Measurements from ENCODE around the gene RBBP5. TPM values are rescaled to one million over a fixed set of nuclear protein-coding genes. Genes with fewer than 3 reads are reported as not detected.

The RBBP5 gene
- total RNA-seq, 1 experiment from 2014 or later: 17.3 TPM

GRCh38 chr1:205062895-205063294 is 58.9 kb downstream of the RBBP5 start:
- no peaks in the 10 kb centered on the region for H3K79me1 ChIP-seq (ENCODE audit: insufficient read depth, low read depth, low read length, poor library complexity, severe bottlenecking)
- no peak for DNase-seq
- no peak overlapping the region for H2AK5ac ChIP-seq (ENCODE audit: insufficient read length, low read length)
- no peaks in the 10 kb centered on the region for H3K79me2 ChIP-seq (ENCODE audit: insufficient read depth, low read length)
- Mint-ChIP-seq H3K4me3 (no peak overlapping the region), H3K4me1 (peaks cover 4% of the 10 kb centered on the region in 2 experiments), H3K36me3 (ENCODE audit: insufficient read depth in 1 of 3, low read depth in 3 of 3) (no peaks in the 10 kb centered on the region), H3K27me3 (ENCODE audit: low read depth) (peaks cover 3% of the 10 kb centered on the region; the same call in 1 of the 2 replicates), H3K27ac (no peak overlapping the region), H3K9me3 (no peaks in the 10 kb centered on the region)
- H2BK20ac ChIP-seq (ENCODE audit: low read depth, low read length, poor library complexity, severe bottlenecking): no peak overlapping the region
- H4K5ac ChIP-seq (ENCODE audit: insufficient read length, low read depth, low read length): no peak overlapping the region
- no peak overlapping the region for H3T11ph ChIP-seq (ENCODE audit: low read length)
- no peak overlapping the region for H3K14ac ChIP-seq (ENCODE audit: insufficient read depth, low read length)
- H2BK15ac ChIP-seq (ENCODE audit: low read depth, low read length): no peak overlapping the region
- H3K27me3 ChIP-seq (ENCODE audit: insufficient read depth, low read length): no peaks in the 10 kb centered on the region
- H3K23me2 ChIP-seq (ENCODE audit: insufficient read length, low read depth, low read length, poor library complexity, severe bottlenecking): peaks cover 3% of the 10 kb centered on the region
- no peak overlapping the region for H3K9ac ChIP-seq (ENCODE audit: extremely low read depth, insufficient read length, low read length)
- H3K9me3 ChIP-seq (ENCODE audit: control insufficient read depth, low read depth, low read length): no peaks in the 10 kb centered on the region
- H4K8ac ChIP-seq (replicated peaks; ENCODE audit: insufficient read length, low read depth, low read length): no peak overlapping the region
- no peaks in the 10 kb centered on the region for H4K20me1 ChIP-seq (ENCODE audit: control insufficient read depth, insufficient read depth, insufficient read length)
- no peak overlapping the region for H2AFZ ChIP-seq (ENCODE audit: low read length)
- H3K18ac ChIP-seq (ENCODE audit: insufficient read length, low read depth, low read length): no peak overlapping the region
- no peak overlapping the region for H3K4ac ChIP-seq (ENCODE audit: low read depth, low read length)
- no peak overlapping the region for H2BK5ac ChIP-seq (ENCODE audit: insufficient read length, low read length)
- H3K56ac ChIP-seq (ENCODE audit: insufficient read length, low read depth, low read length): no peak overlapping the region
- H2BK12ac ChIP-seq (ENCODE audit: insufficient read length, low read depth, low read length): no peak overlapping the region
- H2BK120ac ChIP-seq (ENCODE audit: low read depth, low read length, poor library complexity, severe bottlenecking): no peak overlapping the region
- H3K4me1 ChIP-seq (ENCODE audit: insufficient read depth, low read length): no peaks in the 10 kb centered on the region
- no peak overlapping the region for H3K23ac ChIP-seq (ENCODE audit: insufficient read length, low read depth, low read length)
- no peak overlapping the region for H3K27ac ChIP-seq (ENCODE audit: insufficient read length, low read depth, low read length)
- no peak for TF ChIP-seq CTCF (conservative IDR thresholded peaks at IDR 0.05)
- H3K4me2 ChIP-seq (ENCODE audit: insufficient read depth, insufficient read length, low read length): no peak overlapping the region
- H4K91ac ChIP-seq (ENCODE audit: insufficient read length, low read depth, low read length): no peak overlapping the region
- WGBS (ENCODE audit: extremely low coverage, insufficient read length, low lambda C conversion rate): no CpG with 5 or more reads among the region's 3 CpGs
